ENCODE measurements around the gene RNF220. TPM values are rescaled to one million over a fixed set of nuclear protein-coding genes. Genes with fewer than 3 reads are reported as not detected.

Gene RNF220
- total and polyA plus RNA-seq, 2 of the 4 experiments (the other 2 are of a cell fraction) = 71.8 to 77.1 TPM

DNA sequence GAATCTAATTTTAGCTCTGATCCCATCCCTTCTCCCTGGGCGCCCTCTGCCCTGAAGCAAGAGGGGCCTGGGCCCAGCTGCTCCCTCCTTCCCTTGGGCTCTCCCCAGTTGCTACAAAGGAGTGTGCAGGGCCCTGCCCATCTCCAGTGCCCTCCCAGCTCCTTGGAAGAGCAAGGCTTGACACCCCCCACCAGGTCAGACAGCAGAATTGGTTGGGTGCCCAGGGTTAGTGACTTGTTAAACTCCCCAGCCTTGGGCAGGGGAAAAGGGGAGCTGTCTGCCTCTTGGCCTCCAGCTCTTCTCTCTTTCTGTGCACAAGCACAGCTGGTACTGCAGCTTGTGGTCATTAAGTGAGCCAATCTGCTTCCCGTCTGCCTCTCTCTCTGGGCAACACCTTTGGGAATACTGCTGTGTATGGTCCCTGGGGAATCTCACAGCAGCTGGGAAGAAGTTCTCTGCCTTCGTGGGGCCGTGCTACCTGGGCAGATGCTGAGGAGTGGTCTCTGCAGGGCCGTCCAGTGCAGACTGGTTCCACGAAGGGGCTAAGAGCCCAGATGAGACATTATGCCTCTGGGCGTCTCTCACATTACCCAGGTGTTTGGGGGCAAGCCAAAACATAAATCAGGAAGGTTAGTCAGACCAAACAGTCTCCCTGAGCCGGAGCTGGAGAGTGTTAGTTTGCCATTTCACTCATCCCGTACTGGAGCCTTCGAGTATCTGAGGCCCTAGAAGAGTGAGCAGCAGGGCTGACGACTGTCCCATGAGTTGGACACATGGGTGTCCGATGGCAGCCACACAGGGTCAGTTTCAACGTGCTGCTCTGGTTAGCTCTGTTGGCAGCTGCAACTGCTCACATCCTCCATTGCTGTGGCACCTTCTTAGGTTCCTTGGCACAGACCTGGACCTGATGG is 231.9 kb downstream of the RNF220 start:
- Histone ChIP-seq H3K4me3 (ENCODE audit: insufficient read depth, low read depth, low read length) (no peak overlapping the region), H4K20me1 (ENCODE audit: insufficient read depth, low read length) (peaks cover 8% of the 10 kb centered on the region), H2BK120ac (ENCODE audit: low read depth, low read length) (no peak overlapping the region), H3K9me1 (ENCODE audit: insufficient read depth, low read length) (peaks cover 15% of the 10 kb centered on the region), H2BK15ac (ENCODE audit: low read depth, low read length) (no peak overlapping the region), H2AK5ac (ENCODE audit: low read depth, low read length) (no peak overlapping the region), H3K18ac (ENCODE audit: low read depth, low read length) (no peak overlapping the region), H3K56ac (ENCODE audit: extremely low read depth, insufficient read depth, low read length) (no peak overlapping the region), H3K14ac (replicated peaks; ENCODE audit: low read depth, low read length) (no peak overlapping the region), H3K23ac (ENCODE audit: low read depth, low read length) (no peak overlapping the region; the same call in 1 of the 2 replicates), H3K4ac (ENCODE audit: low read depth, low read length) (no peak overlapping the region), H3K9me3 (ENCODE audit: control insufficient read depth, insufficient read depth, low read length) (no peaks in the 10 kb centered on the region), H3K4me2 (ENCODE audit: low read depth, low read length) (no peak overlapping the region), H4K91ac (ENCODE audit: insufficient read depth, low read depth, low read length) (no peak overlapping the region), H2BK20ac (ENCODE audit: low read depth, low read length) (no peak overlapping the region), H3K79me1 (ENCODE audit: low read depth in 1 of 2, low read length in 2 of 2) (peaks cover 38 to 55% of the 10 kb centered on the region in 2 experiments), H3K27me3 (ENCODE audit: control insufficient read depth, insufficient read depth, low read length) (no peaks in the 10 kb centered on the region), H3K27ac (ENCODE audit: insufficient read depth, low read length) (no peak overlapping the region), H2AK9ac (replicated peaks; ENCODE audit: low read depth, low read length, poor library complexity) (no peak overlapping the region), H2AFZ (replicated peaks; ENCODE audit: low read length, poor library complexity) (no peak overlapping the region), H3K36me3 (ENCODE audit: control insufficient read depth, insufficient read depth, low read length) (peaks cover 71% of the 10 kb centered on the region), H4K8ac (ENCODE audit: low read depth in 2 of 2, low read length in 2 of 2) (no peak overlapping the region), H2BK5ac (ENCODE audit: low read depth, low read length, poor library complexity, severe bottlenecking) (no peak overlapping the region), H3K9ac (ENCODE audit: low read depth, low read length) (no peak overlapping the region), H4K5ac (ENCODE audit: low read depth, low read length) (no peak overlapping the region), H3K4me1 (ENCODE audit: control insufficient read depth, insufficient read depth, low read length) (peaks cover 5% of the 10 kb centered on the region)
- CTCF ChIA-PET = no interaction called here
- WGBS, 2 experiments (ENCODE audit: extremely low coverage in 2 of 2, insufficient read length in 1 of 2) = 65% methylated on average over 9 of the region's 13 CpGs; no CpG with 5 or more reads in 1 of the 2 experiments
- no TSS peak for BruUV-seq (replicated peaks)
- dilution Hi-C loops (cut with HindIII; ENCODE audit: low sequenced_read_pairs, unreplicated experiment) = no loop called here
- TF ChIP-seq MXI1 (IDR thresholded peaks at IDR 0.05; ENCODE audit: borderline replicate concordance, low read depth, low read length) (no peak), BHLHE40 (IDR thresholded peaks at IDR 0.05; ENCODE audit: low read depth, low read length) (no peak), RAD21 (IDR thresholded peaks at IDR 0.05; ENCODE audit: low read length) (no peak), MAFK (IDR thresholded peaks at IDR 0.05; ENCODE audit: low read depth, low read length) (no peak), SMC3 (IDR thresholded peaks at IDR 0.05; ENCODE audit: low read depth, low read length) (no peak), RFX5 (IDR thresholded peaks at IDR 0.05; ENCODE audit: low read depth, low read length) (no peak), NFE2L2 (IDR thresholded peaks at IDR 0.05; ENCODE audit: low read depth, low read length) (no peak), MAZ (IDR thresholded peaks at IDR 0.05; ENCODE audit: borderline replicate concordance, low read depth, low read length) (no peak), RCOR1 (IDR thresholded peaks at IDR 0.05; ENCODE audit: insufficient replicate concordance, low read length) (no peak), CHD1 (IDR thresholded peaks at IDR 0.05; ENCODE audit: low read depth, low read length) (no peak)
- TF ChIP-seq, protein P1, sequence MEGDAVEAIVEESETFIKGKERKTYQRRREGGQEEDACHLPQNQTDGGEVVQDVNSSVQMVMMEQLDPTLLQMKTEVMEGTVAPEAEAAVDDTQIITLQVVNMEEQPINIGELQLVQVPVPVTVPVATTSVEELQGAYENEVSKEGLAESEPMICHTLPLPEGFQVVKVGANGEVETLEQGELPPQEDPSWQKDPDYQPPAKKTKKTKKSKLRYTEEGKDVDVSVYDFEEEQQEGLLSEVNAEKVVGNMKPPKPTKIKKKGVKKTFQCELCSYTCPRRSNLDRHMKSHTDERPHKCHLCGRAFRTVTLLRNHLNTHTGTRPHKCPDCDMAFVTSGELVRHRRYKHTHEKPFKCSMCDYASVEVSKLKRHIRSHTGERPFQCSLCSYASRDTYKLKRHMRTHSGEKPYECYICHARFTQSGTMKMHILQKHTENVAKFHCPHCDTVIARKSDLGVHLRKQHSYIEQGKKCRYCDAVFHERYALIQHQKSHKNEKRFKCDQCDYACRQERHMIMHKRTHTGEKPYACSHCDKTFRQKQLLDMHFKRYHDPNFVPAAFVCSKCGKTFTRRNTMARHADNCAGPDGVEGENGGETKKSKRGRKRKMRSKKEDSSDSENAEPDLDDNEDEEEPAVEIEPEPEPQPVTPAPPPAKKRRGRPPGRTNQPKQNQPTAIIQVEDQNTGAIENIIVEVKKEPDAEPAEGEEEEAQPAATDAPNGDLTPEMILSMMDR (conservative IDR thresholded peaks at IDR 0.05; ENCODE audit: low read depth, low read length) = no peak
- TF ChIP-seq, protein P2, sequence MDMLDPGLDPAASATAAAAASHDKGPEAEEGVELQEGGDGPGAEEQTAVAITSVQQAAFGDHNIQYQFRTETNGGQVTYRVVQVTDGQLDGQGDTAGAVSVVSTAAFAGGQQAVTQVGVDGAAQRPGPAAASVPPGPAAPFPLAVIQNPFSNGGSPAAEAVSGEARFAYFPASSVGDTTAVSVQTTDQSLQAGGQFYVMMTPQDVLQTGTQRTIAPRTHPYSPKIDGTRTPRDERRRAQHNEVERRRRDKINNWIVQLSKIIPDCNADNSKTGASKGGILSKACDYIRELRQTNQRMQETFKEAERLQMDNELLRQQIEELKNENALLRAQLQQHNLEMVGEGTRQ (IDR thresholded peaks at IDR 0.05; ENCODE audit: low read depth, low read length) = no peak
- in situ Hi-C loops (cut with MboI; ENCODE audit: low sequenced_read_pairs) = no loop called here
- ATAC-seq (ENCODE audit: low read depth) (no peak), DNase-seq (peak; percentile 25)
- intact Hi-C loops (cut with micrococcal nuclease) = no loop called here
- POLR2A ChIA-PET (ENCODE audit: unreplicated experiment) = no interaction called here
